Stimulated activated CD4-positive, alpha-beta T cell treated with anti-CD3 and anti-CD28 coated beads, Interleukin-4, amount 100 ng/mL, for 24 hours (primary cell): ENCODE results near the gene CSNK2A1.
"Not testable (repeated sequence)": the region's sequence is repeated elsewhere in the genome, so short reads cannot be mapped to it uniquely, and the experiment has no call there.

Experiments used
- DNase-seq: peaks from one replicate; pipeline ENCODE4 v3.0.0-alpha.2; 2020

The CSNK2A1 gene

GRCh38 chr20:531608-532007 lies 12.0 kb downstream of the CSNK2A1 start:
- DNase-seq, result no peak

DNA sequence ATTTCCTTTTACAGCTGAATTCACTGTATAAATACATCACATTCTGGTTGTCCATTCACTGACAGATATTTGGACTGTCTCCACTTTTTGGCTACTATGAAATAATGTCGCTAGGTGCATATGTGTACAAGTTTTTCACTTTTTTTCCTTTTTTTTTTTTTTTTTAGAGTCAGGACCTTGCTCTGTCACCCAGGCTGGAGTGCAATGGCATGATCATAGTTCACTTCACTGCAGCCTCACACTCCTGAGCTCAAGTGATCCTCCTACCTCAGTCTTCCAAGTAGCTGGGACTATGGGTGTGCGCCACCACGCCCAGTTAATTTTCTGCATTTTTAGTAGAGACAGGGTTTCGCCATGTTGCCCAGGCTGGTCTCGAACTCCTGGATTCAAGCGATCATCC lies 13.3 kb downstream of the CSNK2A1 start:
- DNase-seq, result no peak

GRCh38 chr20:528923-529604 lies 14.5 kb downstream of the CSNK2A1 start:
- DNase-seq, result no peak

- no peak for DNase-seq
Measured at GRCh38 chr20:527571-527886, 16.1 kb downstream of the CSNK2A1 start.

DNA sequence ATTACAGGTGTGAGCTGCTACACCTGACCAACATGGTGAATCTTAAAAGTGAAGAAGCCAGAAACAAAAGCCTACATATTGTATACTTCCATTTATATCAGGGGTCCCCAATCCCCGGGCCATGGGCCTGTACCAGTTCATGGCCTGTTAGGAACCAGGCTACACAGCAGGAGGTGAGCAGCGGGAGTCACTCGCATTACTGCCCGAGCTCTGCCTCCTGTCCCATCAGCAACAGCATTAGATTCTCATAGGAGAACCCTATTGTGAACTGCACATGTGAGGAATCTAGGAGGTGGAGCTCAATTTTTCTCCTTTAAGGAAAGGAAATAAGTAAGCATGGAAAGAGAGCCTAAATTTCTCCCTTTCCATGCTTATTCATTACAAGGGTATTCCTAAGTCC lies 21.7 kb downstream of the CSNK2A1 start:
- DNase-seq, result no peak

DNA sequence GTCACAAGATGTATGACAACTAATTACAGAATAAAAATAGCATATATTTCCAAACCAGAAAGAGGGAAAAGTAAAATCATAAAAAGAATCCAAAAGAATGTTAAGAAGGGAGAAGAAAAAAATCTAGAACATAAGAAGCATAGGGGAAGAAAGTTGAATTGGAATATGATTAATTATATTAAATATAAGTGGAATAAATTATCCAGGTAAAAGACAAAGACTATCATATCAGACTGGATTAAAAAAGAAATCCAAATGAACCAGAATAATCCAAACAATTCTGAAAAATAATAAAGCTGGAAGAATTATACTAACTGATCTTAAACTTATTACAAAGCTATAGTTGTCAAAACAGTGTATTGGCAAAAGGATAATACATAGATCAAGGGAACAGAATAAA lies 23.6 kb downstream of the CSNK2A1 start:
- no peak for DNase-seq

- no peak for DNase-seq
Measured at GRCh38 chr20:517221-517620, 26.4 kb downstream of the CSNK2A1 start.

GRCh38 chr20:516799-517198 lies 26.8 kb downstream of the CSNK2A1 start:
- no peak for DNase-seq

DNA sequence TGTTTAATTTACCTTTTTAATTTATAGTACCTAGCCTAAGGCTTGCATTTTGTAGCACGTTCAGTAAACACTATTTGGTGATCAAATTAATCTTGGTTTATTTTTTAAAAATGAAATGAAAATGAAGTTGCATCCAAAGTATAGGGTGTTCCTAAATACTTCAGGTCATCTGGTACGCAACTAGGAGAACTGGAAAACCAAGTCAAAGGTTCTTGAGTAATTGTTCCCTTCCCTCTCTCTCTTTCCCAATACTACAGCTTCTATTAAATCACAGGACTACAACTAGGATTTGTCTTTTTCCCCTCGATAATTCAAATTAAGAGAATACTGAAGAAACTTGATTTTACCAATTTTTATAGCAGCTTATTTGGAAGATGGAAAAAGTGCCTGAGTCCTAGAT lies 27.9 kb downstream of the CSNK2A1 start:
- DNase-seq, result no peak

DNA sequence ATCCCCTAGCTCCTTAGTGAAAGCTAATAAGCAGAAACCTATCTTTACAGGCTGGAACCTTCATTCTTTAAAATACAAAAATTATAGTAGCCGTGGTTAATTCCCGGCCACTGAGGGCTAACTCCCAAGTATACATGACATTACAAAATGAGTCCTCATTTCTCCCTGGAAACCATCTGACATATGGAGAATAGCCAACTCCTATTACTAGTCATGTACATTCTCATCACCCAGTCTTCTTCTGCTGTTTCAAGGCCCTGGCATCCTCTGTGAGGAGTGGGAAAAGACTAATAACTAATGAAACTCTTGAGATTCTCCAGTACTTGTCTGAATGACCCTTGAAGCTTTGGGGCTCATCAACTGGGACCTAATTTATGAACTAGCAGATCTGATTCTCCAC lies 30.2 kb downstream of the CSNK2A1 start:
- no peak for DNase-seq

- not testable (repeated sequence) for DNase-seq
Measured at GRCh38 chr20:510328-511057, 33.1 kb downstream of the CSNK2A1 start.

DNA sequence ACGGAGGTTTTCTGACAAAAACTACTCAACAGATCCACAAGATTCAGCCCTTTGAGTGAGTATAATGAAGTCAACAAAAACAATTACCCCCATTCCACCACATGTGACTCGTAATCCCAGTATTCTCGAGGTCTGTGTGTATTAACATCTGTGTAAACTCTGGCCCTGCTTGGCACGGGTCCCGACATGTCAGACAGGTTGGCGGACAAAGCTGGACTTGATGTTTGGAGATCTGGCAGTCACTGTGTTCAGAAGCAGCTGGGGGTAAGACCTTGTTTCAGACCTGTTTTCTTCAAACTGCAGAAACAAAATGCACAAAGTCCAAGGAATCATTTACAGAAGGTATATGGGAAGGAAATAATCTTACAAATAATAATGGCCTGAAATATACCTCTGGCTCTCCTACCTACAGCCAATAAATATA lies 35.2 kb downstream of the CSNK2A1 start:
- DNase-seq, result not testable (repeated sequence)

- no peak for DNase-seq
Measured at GRCh38 chr20:507761-508332, 35.7 kb downstream of the CSNK2A1 start.

DNA sequence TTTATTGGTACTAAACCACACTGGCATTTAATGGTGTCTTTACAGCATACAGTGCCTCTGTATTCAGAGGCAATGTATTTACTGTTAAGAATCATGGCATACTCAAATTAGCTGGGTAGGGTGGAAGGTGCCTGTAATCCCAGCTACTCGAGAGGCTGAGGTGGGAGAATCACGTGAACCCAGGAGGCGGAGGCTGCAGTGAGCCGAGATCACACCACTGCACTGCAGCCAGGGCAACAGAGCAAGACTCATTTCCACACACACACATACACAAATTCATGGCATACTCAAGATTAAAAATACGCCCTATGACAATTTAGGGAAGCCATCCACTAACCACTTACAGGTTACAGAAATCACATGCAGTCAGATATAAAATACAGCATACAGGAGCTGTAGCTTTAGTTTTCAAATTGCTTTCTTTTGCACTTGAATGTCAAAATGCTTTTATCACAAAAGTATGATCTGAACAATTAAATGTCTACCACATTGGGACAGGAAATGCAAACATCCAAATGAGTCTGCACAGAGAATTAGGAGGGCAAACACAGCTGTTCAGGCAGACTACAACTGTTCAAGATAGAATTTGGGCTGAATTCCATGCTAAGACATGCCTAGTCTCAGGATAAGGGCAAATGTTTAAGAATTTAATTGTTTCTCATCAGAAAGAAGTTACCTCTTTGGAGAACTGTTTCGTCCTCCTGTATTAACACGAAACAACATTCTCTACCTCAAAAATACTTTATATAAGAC lies 36.4 kb downstream of the CSNK2A1 start:
- no peak for DNase-seq

- no peak for DNase-seq
Measured at GRCh38 chr20:504632-505075, 38.9 kb downstream of the CSNK2A1 start.

DNA sequence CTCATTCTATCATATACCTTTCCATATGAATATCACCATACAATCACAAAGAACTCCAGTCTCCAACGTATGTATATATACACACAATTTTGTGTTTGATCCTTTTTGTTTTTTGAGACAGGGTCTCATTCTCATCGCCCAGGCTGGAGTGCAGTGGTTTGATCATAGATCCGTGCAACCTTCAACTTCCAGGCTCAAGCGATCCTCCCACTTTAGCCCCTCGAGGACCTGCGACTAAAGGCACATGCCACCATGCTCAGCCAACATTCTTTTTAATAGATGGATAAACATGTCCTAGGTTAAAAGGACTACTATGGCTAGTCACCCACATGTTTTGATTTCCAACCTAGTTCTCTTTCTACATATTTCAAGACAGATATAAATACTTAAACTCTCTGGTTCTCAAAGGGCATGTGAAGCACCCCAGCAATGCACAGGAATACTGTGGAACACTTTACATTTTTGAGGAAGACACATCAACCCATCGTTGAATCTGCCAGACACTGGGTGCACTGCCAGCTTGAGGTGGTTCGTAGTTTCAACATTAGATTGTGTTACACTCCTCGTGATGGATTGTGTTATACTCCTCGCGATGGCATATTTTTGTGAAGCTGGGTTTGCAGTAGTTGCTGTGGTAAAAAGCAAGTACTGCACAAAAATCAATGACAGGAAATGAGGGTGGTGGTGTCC lies 40.4 kb downstream of the CSNK2A1 start:
- DNase-seq, result no peak

DNA sequence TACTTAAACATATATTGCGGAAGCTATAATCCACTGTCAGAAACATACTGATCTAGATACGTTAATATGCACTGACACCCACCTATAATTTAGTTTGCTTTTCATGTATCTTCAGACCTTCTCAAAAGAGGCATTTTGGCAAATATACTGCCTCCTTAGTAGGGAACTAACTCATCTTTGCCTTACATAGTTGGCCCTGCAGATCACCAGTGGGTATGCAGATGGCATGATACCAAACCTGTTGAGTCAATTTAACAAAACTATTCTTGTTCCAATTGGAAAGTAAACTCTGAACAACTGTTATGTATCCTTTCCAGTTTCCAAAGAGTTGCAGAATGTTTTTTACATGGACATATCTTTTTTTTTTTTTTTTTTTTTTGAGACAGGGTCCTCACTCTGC lies 45.6 kb downstream of the CSNK2A1 start:
- no peak for DNase-seq

- no peak for DNase-seq
Measured at GRCh38 chr20:496126-496696, 47.4 kb downstream of the CSNK2A1 start.

GRCh38 chr20:492159-492558 lies 51.4 kb downstream of the CSNK2A1 start:
- no peak for DNase-seq

GRCh38 chr20:487655-488054 lies 55.9 kb downstream of the CSNK2A1 start:
- DNase-seq, result no peak

- DNase-seq, result no peak
Measured at GRCh38 chr20:483815-484644, 59.6 kb downstream of the CSNK2A1 start.

- DNase-seq, result no peak
Measured at GRCh38 chr20:481167-481566, 62.4 kb downstream of the CSNK2A1 start.
